ENCODE measurements around the gene CRYGN. TPM values are rescaled to one million over a fixed set of nuclear protein-coding genes. Genes with fewer than 3 reads are reported as not detected.

Gene CRYGN
- total and polyA plus RNA-seq, 4 donors = under 0.01 to 0.02 TPM; not detected in 2

DNA sequence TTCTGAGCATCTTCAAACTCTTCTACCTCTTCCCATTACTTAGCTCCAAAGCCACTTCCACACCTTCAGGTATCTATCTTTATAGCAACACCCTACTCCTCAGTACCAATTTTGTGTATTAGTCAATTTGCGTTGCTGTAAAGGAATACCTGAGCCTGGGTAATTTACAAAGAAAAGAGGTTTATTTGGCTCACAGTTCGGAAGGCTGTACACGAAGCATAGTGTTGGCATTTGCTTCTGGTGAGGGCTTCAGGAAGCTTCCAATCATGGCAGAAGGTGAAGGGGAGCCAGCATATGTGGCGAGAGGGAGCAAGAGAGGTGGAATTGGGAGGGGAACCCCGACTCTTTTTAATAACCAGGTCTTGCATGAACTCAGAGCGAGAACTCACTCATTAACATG, 17.6 kb upstream of the CRYGN start:
- DNase-seq (ENCODE audit: low spot score) = no peak
- H3K27ac ChIP-seq (ENCODE audit: low read depth in 1 of 2, low read length in 2 of 2) = no peak overlapping the region
- H3K27me3 ChIP-seq (ENCODE audit: control insufficient read depth in 4 of 4, insufficient read depth in 4 of 4, low read length in 3 of 4) = no peaks in the 10 kb centered on the region
- H3K9me3 ChIP-seq (ENCODE audit: control insufficient read depth in 4 of 4, low read length in 3 of 4) = peaks cover 0 to 5% (median under 1%) of the 10 kb centered on the region in 4 donors
- H3K36me3 ChIP-seq (ENCODE audit: control insufficient read depth in 4 of 4, insufficient read depth in 3 of 4, low read depth in 1 of 4, low read length in 3 of 4) = no peaks in the 10 kb centered on the region
- H3K4me3 ChIP-seq (ENCODE audit: low read depth in 1 of 3, low read length in 3 of 3) = no peak overlapping the region
- H3K9ac ChIP-seq (ENCODE audit: low read depth in 1 of 2, low read length in 2 of 2) = no peak overlapping the region
- TF ChIP-seq RXRA (IDR thresholded peaks at IDR 0.05) = no peak
- no peak for TF ChIP-seq YY1 (IDR thresholded peaks at IDR 0.05)
- TF ChIP-seq HNF4A (conservative IDR thresholded peaks at IDR 0.05) = no peak
- no peak for TF ChIP-seq HNF4G (IDR thresholded peaks at IDR 0.05)
- no peak for TF ChIP-seq JUND (IDR thresholded peaks at IDR 0.05)
- no peak for TF ChIP-seq NR2F2 (IDR thresholded peaks at IDR 0.05)
- TF ChIP-seq, protein P1, sequence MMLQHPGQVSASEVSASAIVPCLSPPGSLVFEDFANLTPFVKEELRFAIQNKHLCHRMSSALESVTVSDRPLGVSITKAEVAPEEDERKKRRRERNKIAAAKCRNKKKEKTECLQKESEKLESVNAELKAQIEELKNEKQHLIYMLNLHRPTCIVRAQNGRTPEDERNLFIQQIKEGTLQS (IDR thresholded peaks at IDR 0.05) = no peak
- H3K4me1 ChIP-seq (ENCODE audit: control insufficient read depth in 4 of 4, insufficient read depth in 4 of 4, low read length in 3 of 4) = peaks cover 0 to 12% (median 9%) of the 10 kb centered on the region in 4 donors
- WGBS = 96% methylated on average over 6 of the region's 6 CpGs

DNA sequence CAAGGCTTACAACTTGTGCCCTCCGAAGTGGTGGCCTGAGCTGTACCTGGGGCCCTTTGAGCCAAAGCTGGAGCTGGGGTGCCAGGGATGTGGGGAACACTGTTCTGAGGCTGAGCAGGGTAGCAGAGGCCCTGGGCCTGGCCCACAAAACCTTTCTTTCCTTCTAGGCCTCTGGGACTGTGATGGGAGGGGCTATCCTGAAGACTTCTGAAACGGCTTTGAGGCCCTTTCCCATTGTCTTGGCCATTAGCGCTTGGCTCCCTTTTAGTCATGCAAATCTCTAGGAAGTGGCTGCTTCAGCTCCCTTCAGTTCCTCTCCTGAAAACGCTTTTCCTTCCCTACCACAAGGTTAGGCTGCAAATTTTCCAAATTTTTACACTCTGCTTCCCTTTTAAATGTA, 16.8 kb upstream of the CRYGN start:
- H3K9ac ChIP-seq (ENCODE audit: low read depth in 1 of 2, low read length in 2 of 2) = no peak overlapping the region
- H3K36me3 ChIP-seq (ENCODE audit: control insufficient read depth in 4 of 4, insufficient read depth in 3 of 4, low read depth in 1 of 4, low read length in 3 of 4) = no peaks in the 10 kb centered on the region
- no peaks in the 10 kb centered on the region for H3K27me3 ChIP-seq (ENCODE audit: control insufficient read depth in 4 of 4, insufficient read depth in 4 of 4, low read length in 3 of 4)
- no peak for DNase-seq (ENCODE audit: low spot score)
- H3K27ac ChIP-seq (ENCODE audit: low read depth in 1 of 2, low read length in 2 of 2) = no peak overlapping the region
- H3K4me3 ChIP-seq (ENCODE audit: low read depth in 1 of 3, low read length in 3 of 3) = no peak overlapping the region
- WGBS = 87% methylated on average over 4 of the region's 4 CpGs
- TF ChIP-seq FOXA1 (IDR thresholded peaks at IDR 0.05) = no peak
- TF ChIP-seq, protein P2, sequence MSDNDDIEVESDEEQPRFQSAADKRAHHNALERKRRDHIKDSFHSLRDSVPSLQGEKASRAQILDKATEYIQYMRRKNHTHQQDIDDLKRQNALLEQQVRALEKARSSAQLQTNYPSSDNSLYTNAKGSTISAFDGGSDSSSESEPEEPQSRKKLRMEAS (IDR thresholded peaks at IDR 0.05) = no peak
- peaks cover 0 to 12% (median 9%) of the 10 kb centered on the region in 4 donors for H3K4me1 ChIP-seq (ENCODE audit: control insufficient read depth in 4 of 4, insufficient read depth in 4 of 4, low read length in 3 of 4)
- no peaks in the 10 kb centered on the region for H3K9me3 ChIP-seq (ENCODE audit: control insufficient read depth in 4 of 4, low read length in 3 of 4)

DNA sequence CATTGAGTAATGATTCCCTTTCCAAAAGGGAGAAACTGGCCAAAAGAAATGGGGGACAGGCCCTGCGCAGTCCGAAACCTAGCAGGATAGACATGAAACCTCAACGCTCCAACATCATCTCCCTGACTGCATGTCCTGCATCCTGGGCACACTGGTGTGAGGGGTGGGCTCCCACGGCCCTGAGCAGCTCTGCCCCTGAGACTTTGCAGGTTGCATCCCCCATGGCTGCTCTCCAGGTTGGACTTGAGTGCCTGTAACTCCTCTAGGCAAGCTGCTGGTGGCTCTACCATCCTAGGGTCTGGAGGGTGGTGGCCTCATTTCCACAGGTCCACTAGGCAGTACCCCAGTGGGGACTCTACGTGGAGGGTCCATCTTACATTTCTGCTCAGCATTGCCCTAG, 16.3 kb upstream of the CRYGN start:
- Histone ChIP-seq H3K9me3 (ENCODE audit: control insufficient read depth in 4 of 4, low read length in 3 of 4) (no peaks in the 10 kb centered on the region), H3K27ac (ENCODE audit: low read depth in 1 of 2, low read length in 2 of 2) (no peak overlapping the region), H3K4me3 (ENCODE audit: low read depth in 1 of 3, low read length in 3 of 3) (no peak overlapping the region), H3K27me3 (ENCODE audit: control insufficient read depth in 4 of 4, insufficient read depth in 4 of 4, low read length in 3 of 4) (no peaks in the 10 kb centered on the region), H3K4me1 (ENCODE audit: control insufficient read depth in 4 of 4, insufficient read depth in 4 of 4, low read length in 3 of 4) (peaks cover 0 to 12% (median 9%) of the 10 kb centered on the region in 4 donors), H3K36me3 (ENCODE audit: control insufficient read depth in 4 of 4, insufficient read depth in 3 of 4, low read depth in 1 of 4, low read length in 3 of 4) (no peaks in the 10 kb centered on the region), H3K9ac (ENCODE audit: low read depth in 1 of 2, low read length in 2 of 2) (no peak overlapping the region)
- DNase-seq (ENCODE audit: low spot score) = no peak
- TF ChIP-seq, protein P2 (IDR thresholded peaks at IDR 0.05) = no peak
- TF ChIP-seq FOXA1 (IDR thresholded peaks at IDR 0.05) (no peak), GABPA (IDR thresholded peaks at IDR 0.05 in 1 of 2, conservative IDR thresholded peaks at IDR 0.05 in 1 of 2) (no peak), SP1 (IDR thresholded peaks at IDR 0.05) (no peak), HNF4A (conservative IDR thresholded peaks at IDR 0.05) (no peak), FOXA2 (IDR thresholded peaks at IDR 0.05) (no peak), HNF4G (IDR thresholded peaks at IDR 0.05) (no peak), JUND (IDR thresholded peaks at IDR 0.05) (no peak), YY1 (IDR thresholded peaks at IDR 0.05) (no peak), RAD21 (IDR thresholded peaks at IDR 0.05) (no peak)
- TF ChIP-seq, protein P3, sequence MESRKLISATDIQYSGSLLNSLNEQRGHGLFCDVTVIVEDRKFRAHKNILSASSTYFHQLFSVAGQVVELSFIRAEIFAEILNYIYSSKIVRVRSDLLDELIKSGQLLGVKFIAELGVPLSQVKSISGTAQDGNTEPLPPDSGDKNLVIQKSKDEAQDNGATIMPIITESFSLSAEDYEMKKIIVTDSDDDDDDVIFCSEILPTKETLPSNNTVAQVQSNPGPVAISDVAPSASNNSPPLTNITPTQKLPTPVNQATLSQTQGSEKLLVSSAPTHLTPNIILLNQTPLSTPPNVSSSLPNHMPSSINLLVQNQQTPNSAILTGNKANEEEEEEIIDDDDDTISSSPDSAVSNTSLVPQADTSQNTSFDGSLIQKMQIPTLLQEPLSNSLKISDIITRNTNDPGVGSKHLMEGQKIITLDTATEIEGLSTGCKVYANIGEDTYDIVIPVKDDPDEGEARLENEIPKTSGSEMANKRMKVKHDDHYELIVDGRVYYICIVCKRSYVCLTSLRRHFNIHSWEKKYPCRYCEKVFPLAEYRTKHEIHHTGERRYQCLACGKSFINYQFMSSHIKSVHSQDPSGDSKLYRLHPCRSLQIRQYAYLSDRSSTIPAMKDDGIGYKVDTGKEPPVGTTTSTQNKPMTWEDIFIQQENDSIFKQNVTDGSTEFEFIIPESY (IDR thresholded peaks at IDR 0.05) = no peak
- TF ChIP-seq, protein P4, sequence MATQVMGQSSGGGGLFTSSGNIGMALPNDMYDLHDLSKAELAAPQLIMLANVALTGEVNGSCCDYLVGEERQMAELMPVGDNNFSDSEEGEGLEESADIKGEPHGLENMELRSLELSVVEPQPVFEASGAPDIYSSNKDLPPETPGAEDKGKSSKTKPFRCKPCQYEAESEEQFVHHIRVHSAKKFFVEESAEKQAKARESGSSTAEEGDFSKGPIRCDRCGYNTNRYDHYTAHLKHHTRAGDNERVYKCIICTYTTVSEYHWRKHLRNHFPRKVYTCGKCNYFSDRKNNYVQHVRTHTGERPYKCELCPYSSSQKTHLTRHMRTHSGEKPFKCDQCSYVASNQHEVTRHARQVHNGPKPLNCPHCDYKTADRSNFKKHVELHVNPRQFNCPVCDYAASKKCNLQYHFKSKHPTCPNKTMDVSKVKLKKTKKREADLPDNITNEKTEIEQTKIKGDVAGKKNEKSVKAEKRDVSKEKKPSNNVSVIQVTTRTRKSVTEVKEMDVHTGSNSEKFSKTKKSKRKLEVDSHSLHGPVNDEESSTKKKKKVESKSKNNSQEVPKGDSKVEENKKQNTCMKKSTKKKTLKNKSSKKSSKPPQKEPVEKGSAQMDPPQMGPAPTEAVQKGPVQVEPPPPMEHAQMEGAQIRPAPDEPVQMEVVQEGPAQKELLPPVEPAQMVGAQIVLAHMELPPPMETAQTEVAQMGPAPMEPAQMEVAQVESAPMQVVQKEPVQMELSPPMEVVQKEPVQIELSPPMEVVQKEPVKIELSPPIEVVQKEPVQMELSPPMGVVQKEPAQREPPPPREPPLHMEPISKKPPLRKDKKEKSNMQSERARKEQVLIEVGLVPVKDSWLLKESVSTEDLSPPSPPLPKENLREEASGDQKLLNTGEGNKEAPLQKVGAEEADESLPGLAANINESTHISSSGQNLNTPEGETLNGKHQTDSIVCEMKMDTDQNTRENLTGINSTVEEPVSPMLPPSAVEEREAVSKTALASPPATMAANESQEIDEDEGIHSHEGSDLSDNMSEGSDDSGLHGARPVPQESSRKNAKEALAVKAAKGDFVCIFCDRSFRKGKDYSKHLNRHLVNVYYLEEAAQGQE (IDR thresholded peaks at IDR 0.05) = no peak
- WGBS = 97% methylated on average over 5 of the region's 5 CpGs

Measured in liver (tissue), 9 donors.